ENCODE results near the gene LAIR2. TPM values are rescaled to one million over a fixed set of nuclear protein-coding genes. Genes with fewer than 3 reads are reported as not detected.

Gene LAIR2
- total RNA-seq, 1 experiment from 2014 or later, result not detected

GRCh38 chr19:54517483-54517882, 14.9 kb downstream of the LAIR2 start:
- Mint-ChIP-seq H3K27ac (ENCODE audit: unreplicated experiment) (no peak overlapping the region), H3K4me1 (ENCODE audit: low read depth, unreplicated experiment) (peaks cover 2% of the 10 kb centered on the region), H3K4me3 (ENCODE audit: unreplicated experiment) (no peak overlapping the region), H3K27me3 (ENCODE audit: insufficient read depth, unreplicated experiment) (peaks cover 21% of the 10 kb centered on the region), H3K9me3 (ENCODE audit: unreplicated experiment) (peaks cover 10% of the 10 kb centered on the region), H3K36me3 (ENCODE audit: insufficient read depth, unreplicated experiment) (no peaks in the 10 kb centered on the region)
- no TSS peak for BruUV-seq (replicated peaks)
- no peaks in the 10 kb centered on the region for H3K27me3 ChIP-seq (replicated peaks; ENCODE audit: control insufficient read depth, insufficient read depth, low read length)
- H3K9me3 ChIP-seq, result no peaks in the 10 kb centered on the region
- no peak for TF ChIP-seq CTCF (IDR thresholded peaks at IDR 0.05; ENCODE audit: insufficient read depth in 1 of 2, low read depth in 1 of 2, low read length in 1 of 2, severe bottlenecking in 1 of 2, unreplicated experiment in 1 of 2)
- ChIA-PET CTCF (interaction anchor here (0.6 kb wide), 1 partner anchor 99 kb away, joined by 4 read pairs; no protein-coding TSS in a partner anchor), POLR2A (no interaction called here)
- peak; percentile 71 to 81 for DNase-seq
- intact Hi-C loops (cut with micrococcal nuclease; ENCODE audit: unreplicated experiment), result no loop called here
- H3K36me3 ChIP-seq (ENCODE audit: control insufficient read depth, insufficient read depth, low read length), result no peaks in the 10 kb centered on the region
- H3K4me1 ChIP-seq, result no peaks in the 10 kb centered on the region
- H3K4me3 ChIP-seq (ENCODE audit: low read depth, low read length), result no peak overlapping the region

- Histone ChIP-seq H3K27me3 (replicated peaks; ENCODE audit: control insufficient read depth, insufficient read depth, low read length) (no peaks in the 10 kb centered on the region), H3K4me1 (no peaks in the 10 kb centered on the region), H3K9me3 (no peaks in the 10 kb centered on the region), H3K4me3 (ENCODE audit: low read depth, low read length) (no peak overlapping the region), H3K36me3 (ENCODE audit: control insufficient read depth, insufficient read depth, low read length) (no peaks in the 10 kb centered on the region)
- Mint-ChIP-seq H3K36me3 (ENCODE audit: insufficient read depth, unreplicated experiment) (no peaks in the 10 kb centered on the region), H3K9me3 (ENCODE audit: unreplicated experiment) (peaks cover 10% of the 10 kb centered on the region), H3K27ac (ENCODE audit: unreplicated experiment) (no peak overlapping the region), H3K4me1 (ENCODE audit: low read depth, unreplicated experiment) (no peaks in the 10 kb centered on the region), H3K4me3 (ENCODE audit: unreplicated experiment) (no peak overlapping the region), H3K27me3 (ENCODE audit: insufficient read depth, unreplicated experiment) (peaks cover 14% of the 10 kb centered on the region)
- ChIA-PET POLR2A (no interaction called here), CTCF (no interaction called here)
- TF ChIP-seq CTCF (IDR thresholded peaks at IDR 0.05; ENCODE audit: insufficient read depth in 1 of 2, low read depth in 1 of 2, low read length in 1 of 2, severe bottlenecking in 1 of 2, unreplicated experiment in 1 of 2), result no peak
- no peak for DNase-seq
- no TSS peak for BruUV-seq (replicated peaks)
- intact Hi-C loops (cut with micrococcal nuclease; ENCODE audit: unreplicated experiment), result no loop called here
Observed at GRCh38 chr19:54518844-54519243, 16.2 kb downstream of the LAIR2 start.

- no peaks in the 10 kb centered on the region for H3K9me3 ChIP-seq
- H3K36me3 ChIP-seq (ENCODE audit: control insufficient read depth, insufficient read depth, low read length), result no peaks in the 10 kb centered on the region
- H3K4me3 ChIP-seq (ENCODE audit: low read depth, low read length), result no peak overlapping the region
- peaks cover 10% of the 10 kb centered on the region for H3K9me3 Mint-ChIP-seq (ENCODE audit: unreplicated experiment)
- TF ChIP-seq CTCF (IDR thresholded peaks at IDR 0.05; ENCODE audit: insufficient read depth in 1 of 2, low read depth in 1 of 2, low read length in 1 of 2, severe bottlenecking in 1 of 2, unreplicated experiment in 1 of 2), result no peak
- CTCF ChIA-PET, result no interaction called here
- no peaks in the 10 kb centered on the region for H3K36me3 Mint-ChIP-seq (ENCODE audit: insufficient read depth, unreplicated experiment)
- POLR2A ChIA-PET, result no interaction called here
- no peak overlapping the region for H3K4me3 Mint-ChIP-seq (ENCODE audit: unreplicated experiment)
- no peak overlapping the region for H3K27ac Mint-ChIP-seq (ENCODE audit: unreplicated experiment)
- H3K4me1 Mint-ChIP-seq (ENCODE audit: low read depth, unreplicated experiment), result no peaks in the 10 kb centered on the region
- peaks cover 11% of the 10 kb centered on the region for H3K27me3 Mint-ChIP-seq (ENCODE audit: insufficient read depth, unreplicated experiment)
- BruUV-seq (replicated peaks), result no TSS peak
- no peaks in the 10 kb centered on the region; the same call in 1 of the 2 replicates for H3K27me3 ChIP-seq (replicated peaks; ENCODE audit: control insufficient read depth, insufficient read depth, low read length)
- no peak for DNase-seq
- peaks cover 7% of the 10 kb centered on the region; the same call in 1 of the 2 replicates for H3K4me1 ChIP-seq
- intact Hi-C loops (cut with micrococcal nuclease; ENCODE audit: unreplicated experiment), result no loop called here
Observed at GRCh38 chr19:54521022-54521859, 18.6 kb downstream of the LAIR2 start.
